Raji (cell line): Measurements from ENCODE around the gene LIMS2.

Source experiments
- POLR2A ChIP-seq: IDR thresholded peaks from 2 replicates; pipeline ENCODE4 v1.6.1; 2011; ENCODE audit warnings: low read depth, low read length, control low read depth; ENCODE audit not compliant: insufficient read depth

LIMS2 gene

DNA sequence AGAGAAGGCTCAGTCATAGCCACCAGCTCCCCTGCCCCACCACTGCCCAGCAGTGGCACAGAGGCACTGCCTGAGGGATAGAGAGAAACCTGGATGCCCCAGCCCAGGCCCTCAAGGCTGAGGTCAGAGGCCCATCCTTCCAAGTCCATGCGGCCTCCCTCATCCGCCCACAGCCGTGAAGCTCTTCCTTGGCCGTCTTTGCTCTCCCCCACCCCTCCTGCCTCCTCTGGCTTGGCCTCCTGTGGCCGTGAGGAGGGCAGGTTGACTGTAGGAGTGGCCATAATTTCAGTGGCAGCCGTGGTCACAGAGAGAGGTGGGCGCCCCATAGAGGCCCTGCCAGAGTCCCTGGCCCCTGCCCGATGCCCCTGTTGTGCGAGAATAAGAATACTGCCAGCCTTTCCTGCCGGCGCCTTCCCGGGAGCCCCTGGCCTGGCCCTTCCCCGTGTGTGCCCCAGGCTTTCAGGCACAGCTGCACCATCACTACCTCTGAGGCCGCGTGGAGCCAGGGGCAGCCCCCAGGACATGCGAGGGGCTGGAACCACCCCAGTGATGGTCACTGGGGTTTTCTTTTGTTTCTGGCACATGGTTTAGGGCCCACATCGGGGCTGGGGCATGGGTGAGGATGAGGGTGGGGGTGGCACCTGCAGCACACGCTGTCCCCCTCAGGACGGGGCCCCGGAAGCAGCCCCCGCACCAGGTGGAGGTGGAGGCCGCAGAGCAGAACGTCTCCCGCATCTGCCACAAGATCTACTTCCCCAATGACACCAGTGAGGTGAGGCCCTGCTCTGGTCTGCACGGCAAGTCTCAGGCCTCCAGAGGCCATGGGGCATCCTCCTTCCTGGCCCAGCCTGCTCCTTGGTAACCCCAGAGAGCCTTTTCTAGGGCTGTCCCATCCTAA, 42.5 kb downstream of the LIMS2 start:
- TF ChIP-seq POLR2A, result no peak

DNA sequence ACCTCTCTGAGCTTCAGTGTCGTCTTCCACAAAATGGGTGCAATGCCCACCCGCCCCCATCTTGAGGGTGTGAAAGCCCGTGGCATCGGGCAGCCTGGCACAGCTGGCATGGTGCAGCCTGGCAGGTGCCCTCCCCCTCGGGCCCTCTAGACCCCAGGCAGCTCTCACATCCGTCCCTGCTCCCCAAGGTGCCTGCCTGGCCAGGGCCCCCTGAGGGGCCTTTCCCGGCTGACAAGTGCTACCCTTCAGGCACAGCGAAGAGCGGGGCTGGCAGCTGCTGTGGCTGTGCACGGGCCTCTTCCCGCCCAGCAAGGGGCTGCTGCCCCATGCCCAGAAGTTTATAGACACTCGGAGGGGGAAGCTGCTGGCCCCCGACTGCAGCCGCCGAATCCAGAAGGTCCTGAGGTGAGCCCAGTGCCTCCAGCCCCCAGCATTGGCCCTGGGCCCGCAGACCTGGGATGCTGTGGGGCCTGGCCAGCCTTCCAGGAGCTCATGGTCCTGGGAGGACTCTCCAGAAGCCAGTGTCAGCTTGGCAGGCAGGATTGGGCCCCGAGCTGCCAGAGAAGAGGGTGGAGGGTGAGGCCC, 43.2 kb downstream of the LIMS2 start:
- TF ChIP-seq POLR2A, result no peak

DNA sequence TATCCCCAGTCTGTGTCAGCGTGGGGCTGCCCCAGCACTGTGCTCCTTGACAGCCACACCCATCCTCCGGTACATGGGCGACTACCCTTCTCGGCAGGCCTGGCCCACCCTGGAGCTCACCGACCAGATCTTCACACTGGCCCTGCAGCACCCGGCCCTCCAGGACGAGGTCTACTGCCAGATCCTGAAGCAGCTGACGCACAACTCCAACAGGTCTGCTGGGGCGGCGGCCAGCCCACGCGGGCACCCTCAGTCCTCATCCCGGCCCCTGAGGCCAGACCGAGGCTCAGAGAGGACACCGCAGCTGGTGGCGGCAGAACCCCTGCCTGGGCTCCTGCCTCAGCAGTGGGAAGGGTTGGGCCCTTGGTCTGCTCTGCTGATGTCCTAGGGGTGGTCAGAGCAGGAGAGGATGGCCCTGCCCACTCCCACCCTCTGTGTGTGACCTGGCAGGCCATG, 43.8 kb downstream of the LIMS2 start:
- TF ChIP-seq POLR2A, result no peak

DNA sequence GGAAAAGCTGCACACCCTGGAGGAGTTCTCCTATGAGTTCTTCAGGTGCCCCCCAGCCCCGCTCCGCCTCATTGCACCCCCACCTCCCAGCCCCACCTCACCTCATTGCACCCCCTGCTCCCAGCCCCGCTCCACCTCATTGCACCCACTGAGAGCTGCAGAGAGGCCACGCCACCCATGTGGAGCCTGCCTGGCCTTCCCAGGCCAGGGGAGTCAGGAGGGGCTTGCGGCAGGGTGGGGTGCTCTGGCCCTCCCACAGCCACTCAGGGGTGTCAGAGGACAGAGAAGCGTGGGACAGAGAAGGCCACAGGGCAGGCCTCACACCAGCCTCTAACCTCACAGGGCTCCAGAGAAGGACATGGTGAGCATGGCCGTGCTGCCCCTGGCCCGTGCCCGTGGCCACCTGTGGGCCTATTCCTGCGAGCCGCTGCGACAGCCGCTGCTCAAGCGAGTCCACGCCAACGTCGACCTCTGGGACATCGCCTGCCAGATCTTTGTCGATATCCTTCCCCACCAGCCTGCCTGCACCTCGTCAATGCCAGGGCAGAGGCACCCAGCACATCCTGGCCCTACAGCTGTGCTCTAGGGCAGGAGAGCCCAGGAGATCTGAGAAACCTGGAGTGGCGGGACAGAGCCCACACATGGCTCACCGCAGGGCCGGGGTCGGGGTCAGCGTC, 44.3 kb downstream of the LIMS2 start:
- no peak for TF ChIP-seq POLR2A

DNA sequence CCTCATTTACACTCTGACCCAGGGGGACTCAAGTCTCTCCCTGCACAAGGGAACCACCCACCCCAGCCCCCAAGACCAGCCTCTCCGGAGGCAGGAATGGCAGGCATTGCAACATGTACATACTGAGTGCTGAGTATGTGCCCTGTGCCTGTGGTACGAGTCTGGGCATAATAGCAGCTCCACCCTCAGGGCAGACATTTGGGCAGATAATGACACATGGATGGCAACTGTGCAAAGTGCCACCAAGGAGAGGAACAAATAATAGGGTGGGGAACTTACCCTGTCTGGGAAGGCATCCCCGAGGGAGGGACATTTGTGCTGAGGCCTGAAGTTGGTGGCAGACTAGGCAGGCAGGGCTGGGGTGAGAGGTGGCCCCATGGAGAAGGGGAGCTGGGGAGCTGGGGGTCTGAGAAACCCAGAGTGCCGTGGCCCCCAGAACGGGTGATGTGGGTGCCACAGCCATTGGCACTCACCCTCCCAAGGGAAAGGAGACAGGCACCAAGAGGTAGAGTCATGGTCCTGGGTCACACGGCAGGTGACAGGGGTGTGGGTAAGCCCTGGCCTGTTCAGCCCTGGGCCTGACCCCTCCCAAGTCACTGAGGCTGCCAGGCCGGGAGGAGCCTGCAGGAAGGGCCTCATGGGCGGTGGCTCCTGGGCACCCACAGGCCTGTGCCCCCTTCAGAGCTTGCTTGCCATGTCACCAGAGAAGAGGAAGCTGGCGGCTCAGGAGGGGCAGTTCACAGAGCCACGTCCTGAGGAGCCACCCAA, 45.0 kb downstream of the LIMS2 start:
- no peak for TF ChIP-seq POLR2A

DNA sequence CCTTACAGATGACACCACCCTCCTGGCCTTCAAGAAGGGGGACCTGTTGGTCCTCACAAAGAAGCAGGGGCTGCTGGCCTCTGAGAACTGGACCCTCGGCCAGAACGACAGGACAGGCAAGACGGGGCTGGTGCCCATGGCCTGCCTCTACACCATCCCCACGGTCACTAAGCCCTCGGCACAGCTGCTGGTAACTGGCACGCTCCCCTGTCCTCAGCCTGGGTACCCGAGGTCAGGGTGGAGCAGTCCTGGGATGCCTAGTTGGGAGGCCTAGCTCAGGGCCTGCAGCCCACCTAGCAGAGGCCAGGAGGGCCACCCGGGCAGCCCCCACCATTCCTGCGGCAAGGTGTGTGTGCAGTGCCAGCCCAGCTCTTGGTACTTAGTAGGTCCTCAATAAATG, 45.7 kb downstream of the LIMS2 start:
- TF ChIP-seq POLR2A, result no peak

DNA sequence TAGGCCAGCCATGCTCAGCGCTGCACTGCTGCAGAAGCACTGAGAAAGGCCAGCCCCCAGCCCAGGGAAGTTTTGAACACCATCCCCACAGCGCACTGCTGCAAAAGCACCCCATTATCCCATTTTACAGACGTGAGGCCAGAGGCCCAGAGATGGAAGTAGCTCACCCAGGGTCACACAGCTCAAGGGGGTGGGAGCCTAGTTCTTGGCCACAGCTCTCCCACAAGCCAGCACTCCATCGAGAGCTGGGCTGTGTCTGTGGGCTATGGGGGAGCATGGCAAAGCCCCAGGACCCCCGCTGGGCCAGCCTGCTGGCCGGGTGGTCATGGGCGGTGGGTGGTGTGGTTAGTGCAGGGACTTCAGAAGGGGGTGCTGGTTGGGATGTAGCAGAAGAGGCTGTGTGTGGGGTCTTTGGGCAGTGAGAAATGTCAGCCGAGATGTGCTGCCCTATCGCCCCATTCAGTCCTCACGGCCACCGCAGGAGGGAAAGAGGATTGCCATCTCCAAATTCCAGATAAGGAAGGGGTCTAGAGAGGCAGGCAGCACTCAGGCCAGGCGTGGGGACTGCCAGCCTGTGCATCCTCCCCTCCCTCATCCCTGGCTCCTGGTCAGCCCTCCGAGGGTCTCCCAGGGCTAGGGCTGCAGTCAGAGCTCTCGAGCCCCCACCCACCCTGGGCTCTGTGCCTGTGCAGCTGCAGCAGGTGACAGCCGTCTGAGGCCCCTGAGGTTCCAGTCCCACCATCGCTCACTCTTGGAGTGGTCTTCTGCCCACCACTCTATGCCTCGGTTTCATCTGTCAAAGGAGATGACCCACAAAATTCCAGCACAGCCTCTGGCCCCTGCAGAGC, 46.3 kb downstream of the LIMS2 start:
- TF ChIP-seq POLR2A, result no peak

DNA sequence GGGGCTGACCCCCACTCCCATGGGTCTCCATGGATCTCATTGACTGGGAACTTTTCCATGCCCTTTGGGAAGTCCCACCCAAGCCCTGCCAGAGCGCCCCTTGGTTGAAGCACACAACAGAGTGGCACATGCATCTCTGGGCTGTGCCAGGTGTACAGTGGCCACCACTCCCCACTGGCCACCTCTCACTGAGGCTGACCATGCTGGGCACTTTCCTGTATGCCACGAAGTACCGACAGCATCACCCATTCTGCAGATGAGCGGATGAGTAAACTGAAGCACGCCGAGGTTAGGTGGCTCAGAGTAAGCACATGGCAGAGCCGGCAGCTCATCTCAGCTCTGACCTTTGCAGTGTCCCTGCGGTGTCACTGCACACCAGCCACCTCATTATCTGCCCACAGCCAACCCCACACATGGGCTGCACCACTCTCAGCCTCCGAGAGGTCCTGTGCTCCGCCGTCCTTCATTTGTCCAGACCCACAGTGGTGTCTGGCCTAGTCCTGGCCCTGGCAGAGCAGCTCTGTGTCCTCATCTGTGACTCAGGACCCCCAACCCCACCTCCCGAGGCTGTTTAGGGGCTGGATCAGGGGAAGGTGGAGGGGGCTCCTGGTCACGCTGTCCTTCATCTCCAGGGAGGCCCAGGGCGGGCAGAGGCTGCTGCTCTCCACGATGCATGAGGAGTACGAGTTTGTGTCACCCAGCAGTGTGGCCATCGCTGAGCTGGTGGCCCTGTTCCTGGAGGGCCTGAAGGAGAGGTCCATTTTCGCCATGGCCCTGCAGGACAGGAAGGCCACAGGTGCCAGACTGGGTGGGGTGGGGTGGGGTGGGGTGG, 47.4 kb downstream of the LIMS2 start:
- TF ChIP-seq POLR2A, result no peak

DNA sequence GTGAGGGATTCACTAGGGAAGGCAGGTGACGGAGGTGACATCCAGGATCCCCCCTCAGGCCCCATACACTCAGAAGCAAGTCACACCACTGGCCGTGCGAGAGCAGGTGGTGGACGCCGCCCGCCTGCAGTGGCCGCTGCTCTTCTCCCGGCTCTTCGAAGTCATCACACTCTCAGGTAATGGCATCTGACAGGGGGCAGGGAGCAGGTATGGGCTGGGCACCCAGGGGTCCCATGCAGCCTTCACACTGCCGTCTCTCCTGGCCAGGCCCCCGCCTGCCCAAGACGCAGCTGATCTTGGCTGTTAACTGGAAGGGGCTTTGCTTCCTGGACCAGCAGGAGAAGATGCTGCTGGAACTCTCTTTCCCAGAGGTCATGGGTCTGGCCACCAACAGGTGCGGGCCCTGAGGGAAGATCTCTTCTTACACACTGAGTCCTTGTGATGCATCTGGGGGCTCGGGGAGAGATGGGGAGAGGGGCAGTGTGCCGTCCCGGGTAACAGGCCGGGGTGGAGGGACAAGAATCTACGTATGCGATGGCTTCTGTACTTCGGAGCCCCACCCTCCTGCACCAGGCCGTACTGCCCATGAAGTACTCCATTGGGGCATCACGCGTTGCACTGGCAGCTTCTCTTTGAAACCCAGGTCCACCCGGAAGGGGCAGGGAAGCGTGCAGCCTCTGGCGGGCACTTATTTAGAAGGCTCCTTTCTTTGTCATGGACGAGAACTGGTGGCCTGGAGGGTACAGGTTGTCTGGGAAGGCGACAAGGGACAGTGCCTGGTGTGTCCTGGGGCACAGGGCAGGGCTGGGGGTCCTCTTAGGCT, 48.2 kb downstream of the LIMS2 start:
- TF ChIP-seq POLR2A, result no peak

DNA sequence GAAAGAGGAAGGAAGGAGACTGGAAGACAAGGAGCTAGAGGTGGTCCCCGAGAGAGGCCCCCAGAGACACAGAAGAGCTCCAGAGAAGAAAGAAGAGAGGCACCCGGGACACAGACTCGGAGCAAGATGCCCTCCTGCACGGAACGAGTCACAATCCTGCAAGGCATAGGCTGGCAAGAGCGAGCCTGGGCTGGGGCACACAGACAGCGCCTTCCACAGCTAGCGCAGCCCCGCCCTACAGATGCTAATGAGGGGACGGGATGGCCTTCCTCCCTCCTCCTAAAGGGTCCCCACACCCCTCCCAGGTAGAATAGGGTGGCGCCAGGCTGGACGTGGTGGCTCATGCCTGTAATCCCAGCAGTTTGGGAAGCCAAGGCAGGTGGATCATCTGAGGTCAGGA, 49.2 kb downstream of the LIMS2 start:
- no peak for TF ChIP-seq POLR2A

DNA sequence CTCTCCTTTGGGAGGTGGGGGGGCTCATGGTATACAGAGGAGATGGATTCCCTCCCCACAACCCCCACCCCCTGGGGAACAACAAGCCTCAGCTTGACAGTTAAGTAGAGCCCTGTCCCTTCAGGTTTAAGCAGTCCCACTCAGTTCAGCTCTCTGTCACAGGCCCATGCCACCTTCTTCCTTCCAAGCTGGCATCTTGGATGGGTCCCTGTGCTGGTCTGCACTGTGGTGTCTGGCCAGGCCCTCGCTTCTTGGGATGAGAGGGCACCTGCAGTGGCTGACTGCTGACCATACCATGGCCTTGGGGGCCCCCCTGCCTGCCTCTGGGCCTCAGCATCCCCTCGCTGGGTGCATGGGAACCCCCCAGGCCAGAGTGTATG, 49.8 kb downstream of the LIMS2 start:
- no peak for TF ChIP-seq POLR2A

DNA sequence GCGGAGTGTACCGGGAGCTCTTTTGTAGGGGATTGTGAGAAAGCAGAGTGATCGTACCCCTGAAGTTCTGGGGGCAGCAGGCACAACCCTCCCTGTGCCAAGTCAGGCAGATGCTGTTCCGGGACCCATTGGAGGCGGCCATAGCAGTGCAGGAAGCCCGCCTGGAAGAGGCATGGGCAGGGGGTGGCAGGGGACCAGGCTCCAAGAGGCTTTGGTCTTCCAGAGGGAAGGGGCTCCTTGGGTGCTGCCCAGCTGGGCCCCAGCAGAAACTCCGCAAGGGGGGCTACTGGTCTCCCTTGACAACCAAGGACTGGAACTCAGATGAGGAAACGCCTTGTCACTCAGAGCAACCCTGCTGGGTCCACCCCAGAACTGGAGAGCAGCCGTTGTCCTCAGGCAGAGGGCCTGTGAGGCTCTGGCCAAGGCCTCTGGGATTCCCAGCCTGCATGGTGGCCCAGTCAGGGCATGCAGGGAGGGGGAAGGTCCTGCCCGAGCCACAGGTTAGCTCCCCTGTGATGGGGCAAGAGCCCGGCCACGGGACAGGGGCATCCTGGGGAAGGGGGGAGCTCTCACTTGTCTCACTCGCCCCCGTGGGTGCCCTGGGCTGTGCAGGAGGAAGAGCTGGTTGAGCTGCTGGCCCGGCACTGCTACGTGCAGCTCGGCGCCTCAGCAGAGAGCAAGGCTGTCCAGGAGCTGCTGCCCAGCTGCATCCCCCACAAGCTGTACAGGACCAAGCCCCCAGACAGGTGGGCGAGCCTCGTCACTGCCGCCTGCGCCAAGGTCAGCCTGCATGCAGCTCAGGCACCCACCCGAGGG, 50.4 kb downstream of the LIMS2 start:
- TF ChIP-seq POLR2A, result no peak
